Measurements from ENCODE around the gene ANKS1A.

- TF ChIP-seq REST (IDR thresholded peaks at IDR 0.05; ENCODE audit: insufficient read depth in 1 of 2, low read depth in 2 of 2, low read length in 1 of 2), result no peak
- no peak for TF ChIP-seq CTCF (IDR thresholded peaks at IDR 0.05)
- TF ChIP-seq POLR2AphosphoS5 (IDR thresholded peaks at IDR 0.05; ENCODE audit: low read depth, low read length), result no peak
- no peak for TF ChIP-seq SIN3A (IDR thresholded peaks at IDR 0.05; ENCODE audit: borderline replicate concordance, insufficient read depth, low read depth, low read length)
- TF ChIP-seq TCF7L2 (IDR thresholded peaks at IDR 0.05; ENCODE audit: low read depth, low read length), result no peak
Observed at GRCh38 chr6:34864007-34864406, 25.0 kb upstream of the ANKS1A start.
